Right atrium auricular region (tissue), 2 donors: Measurements from ENCODE around the gene HSP90B1. TPM values are rescaled to one million over a fixed set of nuclear protein-coding genes. Genes with fewer than 3 reads are reported as not detected.

Source experiments
- DNase-seq: peaks from one replicate; pipeline ENCODE4 v3.0.0-alpha.2; 2019; ENCODE audit warnings: low spot score
- H3K27ac ChIP-seq, 2 donors: fragments of 200-600 bp; sonication (generic); 1 replicate in 1 of 2; 2 replicates in 1 of 2; pipeline ENCODE4 v1.5.1; 2016 to 2019
- H3K27me3 ChIP-seq, 2 donors: fragments of 200-600 bp; sonication (generic); one replicate each; pipeline versions ENCODE4 v1.5.1 to v1.6.0; 2017 to 2019
- H3K36me3 ChIP-seq: fragments of 200-600 bp; sonication (generic); one replicate; pipeline ENCODE4 v1.5.1; 2016
- H3K4me1 ChIP-seq, 2 donors: fragments of 200-600 bp; sonication (generic); one replicate each; pipeline versions ENCODE4 v1.5.1 to v1.6.0; 2017 to 2019
- H3K4me3 ChIP-seq, 2 donors: fragments of 200-600 bp; sonication (generic); 1 replicate in 1 of 2; 2 replicates in 1 of 2; pipeline ENCODE4 v1.5.1; 2017 to 2019; ENCODE audit warnings: mild to moderate bottlenecking in 1 of 2, moderate library complexity in 1 of 2
- H3K9me3 ChIP-seq, 2 donors: fragments of 200-600 bp; sonication (generic); one replicate each; pipeline ENCODE4 v1.5.1; 2019
- CTCF ChIP-seq, 2 donors: fragments of 200-600 bp; sonication (generic); IDR thresholded peaks; one replicate each; pipeline ENCODE4 v1.5.1; 2019; ENCODE audit warnings: antibody characterized with exemption in 2 of 2
- total RNA-seq, 2 donors: library from RNA; depleted of rRNA; stranded (reverse); fragments of >200 nt; gene quantifications; one replicate each; pipeline ENCODE4 v1.1.0, GENCODE V29; 2016

The HSP90B1 gene
- total RNA-seq, 2 donors from 2014 or later = 245 to 272 TPM

- Histone ChIP-seq H3K27me3 (no peaks in the 10 kb centered on the region), H3K36me3 (no peaks in the 10 kb centered on the region), H3K4me1 (no peaks in the 10 kb centered on the region), H3K9me3 (peaks cover 0 to 16% of the 10 kb centered on the region in 2 donors), H3K27ac (no peak overlapping the region), H3K4me3 (no peak overlapping the region)
- no peak for TF ChIP-seq CTCF (IDR thresholded peaks at IDR 0.05)
- no peak for DNase-seq
Measured at GRCh38 chr12:103915306-103915705, 14.9 kb upstream of the HSP90B1 start.

- no peaks in the 10 kb centered on the region for H3K36me3 ChIP-seq
- H3K4me1 ChIP-seq = no peaks in the 10 kb centered on the region
- peaks cover 0 to 16% of the 10 kb centered on the region in 2 donors for H3K9me3 ChIP-seq
- H3K27me3 ChIP-seq = no peaks in the 10 kb centered on the region
- H3K27ac ChIP-seq = no peak overlapping the region
- DNase-seq = no peak
- no peak overlapping the region for H3K4me3 ChIP-seq
- TF ChIP-seq CTCF (IDR thresholded peaks at IDR 0.05) = no peak
Measured at GRCh38 chr12:103917873-103918272, 12.3 kb upstream of the HSP90B1 start.

GRCh38 chr12:103924761-103925641, 5.2 kb upstream of the HSP90B1 start:
- peaks cover 0 to 7% of the 10 kb centered on the region in 2 donors for H3K4me1 ChIP-seq
- TF ChIP-seq CTCF (IDR thresholded peaks at IDR 0.05) = no peak
- H3K9me3 ChIP-seq = no peaks in the 10 kb centered on the region
- no peak for DNase-seq
- no peaks in the 10 kb centered on the region for H3K36me3 ChIP-seq
- H3K27me3 ChIP-seq = no peaks in the 10 kb centered on the region
- no peak overlapping the region for H3K4me3 ChIP-seq
- no peak overlapping the region for H3K27ac ChIP-seq

- no peak for DNase-seq
Measured at GRCh38 chr12:103928682-103929045, 1.5 kb upstream of the HSP90B1 start.

GRCh38 chr12:103929046-103929783, 995 bp upstream of the HSP90B1 start:
- Histone ChIP-seq H3K36me3 (peaks cover 20% of the 10 kb centered on the region), H3K27me3 (no peaks in the 10 kb centered on the region), H3K9me3 (no peaks in the 10 kb centered on the region), H3K4me3 (peak overlapping the region; percentile 51 to 66), H3K27ac (peak overlapping the region; percentile 92 to 93), H3K4me1 (peaks cover 0 to 38% of the 10 kb centered on the region in 2 donors)
- no peak for TF ChIP-seq CTCF (IDR thresholded peaks at IDR 0.05)
- DNase-seq = peak; percentile 89

More at GRCh38 chr12:103928682-103929045, 1.5 kb upstream of the HSP90B1 start:
- H3K27ac ChIP-seq = peak overlapping the region; percentile 92 to 93
- TF ChIP-seq CTCF (IDR thresholded peaks at IDR 0.05) = no peak
- no peaks in the 10 kb centered on the region for H3K27me3 ChIP-seq
- peaks cover 0 to 35% of the 10 kb centered on the region in 2 donors for H3K4me1 ChIP-seq
- no peaks in the 10 kb centered on the region for H3K9me3 ChIP-seq
- H3K36me3 ChIP-seq = peaks cover 14% of the 10 kb centered on the region
- H3K4me3 ChIP-seq = peak overlapping the region; percentile 51 to 66
